WTC11 (cell line): ENCODE results near the gene GCSH. TPM values are rescaled to one million over a fixed set of nuclear protein-coding genes. Genes with fewer than 3 reads are reported as not detected.

Experiments
- ATAC-seq: fragments of 200-7000 bp; cut with Tn5 transposase; 2 replicates; pipeline ENCODE4 v1.10.0; 2021; ENCODE audit warnings: mild to moderate bottlenecking, moderate library complexity
- CTCF ChIA-PET: fragments of 300-600 bp; sonication (Branson Sonifier 250); formaldehyde crosslinking; loops from one replicate; lab custom pipeline; 2021; ENCODE audit warnings: antibody characterized with exemption; lab: Charles Lee
- POLR2A ChIA-PET: fragments of 350-600 bp; sonication (Branson Sonifier 250); formaldehyde crosslinking; loops from one replicate; lab custom pipeline; 2021; ENCODE audit warnings: antibody characterized with exemption; lab: Charles Lee
- DNase-seq: peaks from one replicate; pipeline ENCODE4 v3.0.0; 2021; ENCODE audit warnings: low spot score
- H3K27ac Mint-ChIP-seq: 2 replicates; pipeline ENCODE4 v1.8.0; 2021; ENCODE audit warnings: mixed read lengths
- H3K27me3 Mint-ChIP-seq: 2 replicates; pipeline ENCODE4 v1.8.0; 2021; ENCODE audit warnings: low read depth, mild to moderate bottlenecking, moderate library complexity, mixed read lengths
- H3K36me3 Mint-ChIP-seq: 2 replicates; pipeline ENCODE4 v1.8.0; 2021; ENCODE audit warnings: mixed read lengths
- H3K4me1 Mint-ChIP-seq: 2 replicates; pipeline ENCODE4 v1.8.0; 2022; ENCODE audit warnings: mixed read lengths
- H3K4me3 Mint-ChIP-seq: 2 replicates; pipeline ENCODE4 v1.8.0; 2021; ENCODE audit warnings: mild to moderate bottlenecking, moderate library complexity, mixed read lengths
- H3K9me3 Mint-ChIP-seq: 2 replicates; pipeline ENCODE4 v1.8.0; 2021; ENCODE audit warnings: mixed read lengths
- ARID4B ChIP-seq: sonication (generic); formaldehyde crosslinking; IDR thresholded peaks from 2 replicates; pipeline ENCODE4 v1.8.0; 2023; ENCODE audit warnings: missing genetic modification reagents, mild to moderate bottlenecking, borderline replicate concordance
- CDX4 ChIP-seq: fragments of 250-450 bp; sonication (Bioruptor Pico); IDR thresholded peaks from 2 replicates; pipeline ENCODE4 v1.9.0; 2021; ENCODE audit warnings: moderate library complexity, mild to moderate bottlenecking, inconsistent platforms, borderline replicate concordance
- CREM ChIP-seq: sonication (generic); formaldehyde crosslinking; IDR thresholded peaks from 2 replicates; pipeline ENCODE4 v1.8.1; 2022; ENCODE audit warnings: mild to moderate bottlenecking, missing genetic modification reagents, moderate library complexity
- E2F1 ChIP-seq: sonication (generic); formaldehyde crosslinking; IDR thresholded peaks from 2 replicates; pipeline ENCODE4 v1.8.0; 2022; ENCODE audit warnings: mild to moderate bottlenecking, missing genetic modification reagents
- E2F5 ChIP-seq: sonication (generic); formaldehyde crosslinking; IDR thresholded peaks from 2 replicates; pipeline ENCODE4 v1.8.1; 2022; ENCODE audit warnings: mild to moderate bottlenecking, moderate library complexity, missing genetic modification reagents
- FOXJ3 ChIP-seq: sonication (generic); formaldehyde crosslinking; IDR thresholded peaks from 2 replicates; pipeline ENCODE4 v1.9.0; 2021; ENCODE audit warnings: missing genetic modification reagents, mild to moderate bottlenecking, borderline replicate concordance
- FOXK1 ChIP-seq: sonication (generic); formaldehyde crosslinking; IDR thresholded peaks from 2 replicates; pipeline ENCODE4 v1.8.0; 2022; ENCODE audit warnings: mild to moderate bottlenecking, moderate library complexity, missing genetic modification reagents
- HMGXB4 ChIP-seq: sonication (generic); formaldehyde crosslinking; IDR thresholded peaks from 2 replicates; pipeline ENCODE4 v1.8.1; 2023; ENCODE audit warnings: mild to moderate bottlenecking, moderate library complexity, missing genetic modification reagents
- IRF2 ChIP-seq: sonication (generic); formaldehyde crosslinking; IDR thresholded peaks from 2 replicates; pipeline ENCODE4 v1.8.0; 2022; ENCODE audit warnings: low read depth, missing genetic modification reagents, borderline replicate concordance
- MLX ChIP-seq: sonication (generic); formaldehyde crosslinking; IDR thresholded peaks from 2 replicates; pipeline ENCODE4 v1.8.1; 2023; ENCODE audit warnings: mild to moderate bottlenecking, missing genetic modification reagents, moderate library complexity
- NFYB ChIP-seq: sonication (generic); formaldehyde crosslinking; conservative IDR thresholded peaks from 2 replicates; pipeline ENCODE4 v1.8.0; 2022; ENCODE audit warnings: low read depth, missing genetic modification reagents
- USF1 ChIP-seq: sonication (generic); formaldehyde crosslinking; IDR thresholded peaks from 2 replicates; pipeline ENCODE4 v1.8.0; 2022; ENCODE audit warnings: mild to moderate bottlenecking, missing genetic modification reagents
- ZNF232 ChIP-seq: sonication (generic); formaldehyde crosslinking; IDR thresholded peaks from 2 replicates; pipeline ENCODE4 v1.8.0; 2022; ENCODE audit warnings: mild to moderate bottlenecking, missing genetic modification reagents
- ZNF512 ChIP-seq: sonication (generic); formaldehyde crosslinking; IDR thresholded peaks from 2 replicates; pipeline ENCODE4 v1.8.1; 2022; ENCODE audit warnings: missing genetic modification reagents, borderline replicate concordance
- total RNA-seq: library from RNA; stranded (reverse); gene quantifications from 3 replicates; pipeline ENCODE4 v1.2.3, GENCODE V29; 2021

Gene GCSH
- total RNA-seq, 1 experiment from 2014 or later, result 95.9 TPM

GRCh38 chr16:81040131-81040530 lies 56.1 kb downstream of the GCSH start:
- Mint-ChIP-seq H3K36me3 (peaks cover 46% of the 10 kb centered on the region), H3K9me3 (peaks cover 2% of the 10 kb centered on the region), H3K27ac (0 out of 2 replicates have a peak overlapping the region, but pooled peaks have one; percentile 20), H3K4me1 (peaks cover 11% of the 10 kb centered on the region), H3K4me3 (no peak overlapping the region), H3K27me3 (no peaks in the 10 kb centered on the region; the same call in 1 of the 2 replicates)
- ChIA-PET POLR2A (no interaction called here), CTCF (interaction anchor here (0.6 kb wide), 1 partner anchor 546 kb away, joined by 4 read pairs; no protein-coding TSS in a partner anchor)
- TF ChIP-seq CDX4, result no peak
- no peak for TF ChIP-seq ZNF232 (CRISPR knock-in tag)
- TF ChIP-seq MLX (CRISPR knock-in tag), result no peak
- no peak for TF ChIP-seq FOXJ3 (CRISPR knock-in tag)
- TF ChIP-seq E2F1 (CRISPR knock-in tag), result no peak
- no peak for TF ChIP-seq IRF2 (CRISPR knock-in tag)
- DNase-seq (no peak), ATAC-seq (no peak)

- Mint-ChIP-seq H3K36me3 (peaks cover 34% of the 10 kb centered on the region), H3K27ac (peak overlapping the region; percentile 35; the same call in 1 of the 2 replicates), H3K4me1 (peaks cover 11% of the 10 kb centered on the region), H3K4me3 (peak overlapping the region; percentile 83), H3K9me3 (peaks cover 16% of the 10 kb centered on the region), H3K27me3 (no peaks in the 10 kb centered on the region; the same call in 1 of the 2 replicates)
- CTCF ChIA-PET, result interaction anchor here (0.6 to 4.4 kb wide), 13 partner anchors 12 to 379 kb away, joined by 3 to 68 read pairs (median 5); partner anchors contain the start of genes BCO1, C16orf46, CENPN and CMC2
- no peak for TF ChIP-seq CREM
- no peak for ATAC-seq
- DNase-seq, result no peak
- POLR2A ChIA-PET, result interaction anchor here (1.3 kb wide), 1 partner anchor 30 kb away, joined by 4 read pairs; the partner anchor contains the start of genes CENPN and CMC2
Observed at GRCh38 chr16:81036751-81037350, 59.3 kb downstream of the GCSH start.

- H3K9me3 Mint-ChIP-seq, result peaks cover 16% of the 10 kb centered on the region
- H3K4me1 Mint-ChIP-seq, result peaks cover 11% of the 10 kb centered on the region
- CTCF ChIA-PET, result interaction anchor here (0.5 to 4.4 kb wide), 49 partner anchors 10 to 704 kb away, joined by 3 to 68 read pairs (median 4); partner anchors contain the start of genes BCO1, C16orf46, CENPN and CMC2
- TF ChIP-seq ARID4B (CRISPR knock-in tag) (0 out of 2 replicates have a peak, but pooled peaks have one; percentile 27), NFYB (CRISPR knock-in tag) (no peak), CREM (0 out of 2 replicates have a peak, but pooled peaks have one; percentile 4), USF1 (CRISPR knock-in tag) (no peak), E2F5 (CRISPR knock-in tag) (0 out of 2 replicates have a peak, but pooled peaks have one; percentile 18), ZNF512 (CRISPR knock-in tag) (no peak), HMGXB4 (CRISPR knock-in tag) (peak; percentile 23; the same call in 1 of the 2 replicates), FOXK1 (CRISPR knock-in tag) (no peak)
Observed at GRCh38 chr16:81035975-81036750, 60.0 kb downstream of the GCSH start.

More at GRCh38 chr16:81035975-81036750, 60.0 kb downstream of the GCSH start:
- Mint-ChIP-seq H3K27me3 (no peaks in the 10 kb centered on the region; the same call in 1 of the 2 replicates), H3K27ac (peak overlapping the region; percentile 35; the same call in 1 of the 2 replicates), H3K36me3 (peaks cover 29% of the 10 kb centered on the region), H3K4me3 (peak overlapping the region; percentile 83)
- peak; percentile 54 for DNase-seq
- POLR2A ChIA-PET, result interaction anchor here (0.6 to 1.3 kb wide), 3 partner anchors 29 to 50 kb away, joined by 4 to 5 read pairs (median 5); partner anchors contain the start of genes C16orf46, CENPN and CMC2
- ATAC-seq, result peak; percentile 62
